OCI-M2 (cell line): ENCODE results near the gene ASGR1.

Experiments
- DNase-seq: peaks from one replicate; lab custom pipeline; 2025; ENCODE audit not compliant: unreplicated experiment; lab: John Stamatoyannopoulos, UW

Gene ASGR1

DNA sequence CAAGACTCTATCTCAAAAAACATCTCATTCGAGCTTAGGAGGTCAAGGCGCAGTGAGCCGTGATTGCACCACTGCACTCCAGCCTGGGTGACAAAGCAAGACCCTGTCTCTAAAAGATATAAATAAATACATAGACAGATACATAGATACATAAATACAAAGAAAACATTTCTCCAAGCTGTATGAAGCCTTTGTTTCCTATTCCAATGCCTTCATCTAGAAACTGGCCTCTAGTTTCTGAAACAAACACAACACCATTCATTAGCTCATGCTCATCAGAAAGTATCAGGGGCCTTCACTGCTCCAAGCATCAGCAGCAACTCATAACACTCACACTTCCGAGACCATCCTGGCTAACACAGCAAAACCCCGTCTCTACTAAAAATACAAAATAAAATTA lies 54.2 kb downstream of the ASGR1 start:
- DNase-seq: no peak

DNA sequence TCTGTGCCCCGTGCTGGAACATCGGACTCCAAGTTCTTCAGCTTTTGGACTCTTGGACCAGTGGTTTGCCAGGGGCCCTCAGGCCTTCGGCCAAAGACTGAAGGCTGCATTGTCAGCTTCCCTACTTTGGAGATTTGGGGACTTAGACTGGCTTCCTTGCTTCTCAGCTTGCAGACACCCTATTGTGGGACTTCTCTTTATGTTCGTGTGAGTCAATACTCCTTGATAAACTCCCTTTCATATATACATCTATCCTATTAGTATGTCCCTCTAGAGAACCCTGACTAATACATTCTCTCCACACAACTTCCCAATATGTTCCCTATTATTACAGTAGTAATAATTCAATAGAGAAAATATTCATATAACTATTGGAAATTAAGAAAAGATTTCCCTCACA lies 55.3 kb downstream of the ASGR1 start:
- DNase-seq: no peak
